NCI-H146 (cell line): ENCODE measurements around the gene HSF2BP.
"Not testable (repeated sequence)": the region's sequence is repeated elsewhere in the genome, so short reads cannot be mapped to it uniquely, and the experiment has no call there.

ENCODE experiments used
- DNase-seq: peaks from one replicate; lab custom pipeline; 2025; lab: John Stamatoyannopoulos, UW

Gene HSF2BP

GRCh38 chr21:43516860-43517627 is 142.2 kb downstream of the HSF2BP start:
- DNase-seq: not testable (repeated sequence)

GRCh38 chr21:43516295-43516847 is 142.9 kb downstream of the HSF2BP start:
- DNase-seq: not testable (repeated sequence)

GRCh38 chr21:43514834-43515233 is 144.5 kb downstream of the HSF2BP start:
- not testable (repeated sequence) for DNase-seq

GRCh38 chr21:43513023-43513422 is 146.3 kb downstream of the HSF2BP start:
- DNase-seq: not testable (repeated sequence)

GRCh38 chr21:43511209-43511608 is 148.1 kb downstream of the HSF2BP start:
- DNase-seq: not testable (repeated sequence)

GRCh38 chr21:43510669-43511068 is 148.6 kb downstream of the HSF2BP start:
- DNase-seq: not testable (repeated sequence)

GRCh38 chr21:43503892-43504291 is 155.4 kb downstream of the HSF2BP start:
- not testable (repeated sequence) for DNase-seq

- DNase-seq: not testable (repeated sequence)
These were observed 156.1 kb downstream of the HSF2BP start for GRCh38 chr21:43503075-43503750.

GRCh38 chr21:43502407-43503071 is 156.7 kb downstream of the HSF2BP start:
- not testable (repeated sequence) for DNase-seq

- not testable (repeated sequence) for DNase-seq
These were observed 160.4 kb downstream of the HSF2BP start for GRCh38 chr21:43498924-43499323.

- DNase-seq: not testable (repeated sequence)
These were observed 161.2 kb downstream of the HSF2BP start for GRCh38 chr21:43498065-43498464.

GRCh38 chr21:43494279-43495012 is 164.8 kb downstream of the HSF2BP start:
- not testable (repeated sequence) for DNase-seq

GRCh38 chr21:43493471-43493870 is 165.8 kb downstream of the HSF2BP start:
- DNase-seq: not testable (repeated sequence)

GRCh38 chr21:43488235-43488634 is 171.1 kb downstream of the HSF2BP start:
- not testable (repeated sequence) for DNase-seq

GRCh38 chr21:43486051-43486450 is 173.2 kb downstream of the HSF2BP start:
- not testable (repeated sequence) for DNase-seq

GRCh38 chr21:43485016-43485415 is 174.3 kb downstream of the HSF2BP start:
- not testable (repeated sequence) for DNase-seq

- DNase-seq: not testable (repeated sequence)
These were observed 180.1 kb downstream of the HSF2BP start for GRCh38 chr21:43479197-43479596.
